Spleen (tissue), 11 donors: ENCODE results near the gene MICAL3. TPM values are rescaled to one million over a fixed set of nuclear protein-coding genes. Genes with fewer than 3 reads are reported as not detected.
A peak's percentile ranks its signal among the peaks of the same experiment; 100 is the strongest.
"Not testable (repeated sequence)": the region's sequence is repeated elsewhere in the genome, so short reads cannot be mapped to it uniquely, and the experiment has no call there.

Source experiments
- DNase-seq: peaks from one replicate; pipeline ENCODE4 v3.0.0-alpha.2; 2020
- H3K27ac ChIP-seq, 8 donors: fragments of 200-600 bp; sonication (generic) in 7 of 8; 1 replicate in 4 of 8; 2 replicates in 4 of 8; pipeline versions ENCODE4 v1.5.0 to v1.8.0; 2016 to 2021; ENCODE audit warnings: inconsistent platforms in 4 of 8, mild to moderate bottlenecking in 4 of 8, moderate library complexity in 1 of 8
- H3K27me3 ChIP-seq, 7 donors: fragments of 200-600 bp; sonication (generic) in 6 of 7; replicated peaks in 1 of 7; 1 replicate in 4 of 7; 2 replicates in 3 of 7; pipeline versions ENCODE4 v1.5.0 to v1.8.0; 2016 to 2021; ENCODE audit warnings: inconsistent platforms in 3 of 7, mild to moderate bottlenecking in 1 of 7
- H3K36me3 ChIP-seq, 6 donors: fragments of 200-600 bp; sonication (generic) in 5 of 6; 1 replicate in 4 of 6; 2 replicates in 2 of 6; pipeline versions ENCODE4 v1.5.0 to v1.8.0; 2016 to 2021; ENCODE audit warnings: inconsistent platforms in 2 of 6
- H3K4me1 ChIP-seq, 6 donors: fragments of 200-600 bp; sonication (generic) in 5 of 6; 1 replicate in 3 of 6; 2 replicates in 3 of 6; pipeline versions ENCODE4 v1.5.0 to v1.8.0; 2016 to 2021; ENCODE audit warnings: inconsistent platforms in 3 of 6
- H3K4me3 ChIP-seq, 8 donors: fragments of 200-600 bp; sonication (generic) in 7 of 8; 1 replicate in 4 of 8; 2 replicates in 4 of 8; pipeline versions ENCODE4 v1.5.0 to v1.8.0; 2016 to 2021; ENCODE audit warnings: inconsistent platforms in 4 of 8, mild to moderate bottlenecking in 4 of 8, moderate library complexity in 2 of 8
- H3K9me3 ChIP-seq, 8 donors: fragments of 200-600 bp; sonication (generic) in 7 of 8; 1 replicate in 4 of 8; 2 replicates in 4 of 8; pipeline versions ENCODE4 v1.5.0 to v1.8.0; 2016 to 2021; ENCODE audit warnings: inconsistent platforms in 4 of 8
- CTCF ChIP-seq, 11 experiments: fragments of 200-600 bp in 7 of 11; fragments of 450-650 bp in 4 of 11; sonication (generic) in 4 of 11; IDR thresholded peaks in 8 of 11; conservative IDR thresholded peaks in 3 of 11; 1 replicate in 7 of 11; 2 replicates in 4 of 11; pipeline versions ENCODE4 v1.4.0 to v1.8.0; 2016 to 2021; ENCODE audit warnings: antibody characterized with exemption in 11 of 11, inconsistent platforms in 4 of 11, mild to moderate bottlenecking in 1 of 11
- POLR2A ChIP-seq, 3 donors: fragments of 450-650 bp; IDR thresholded peaks; one replicate each; pipeline ENCODE4 v1.5.1; 2017; ENCODE audit warnings: antibody characterized with exemption in 3 of 3, mild to moderate bottlenecking in 1 of 3
- POLR2AphosphoS5 ChIP-seq, 3 donors: sonication (generic); formaldehyde crosslinking; IDR thresholded peaks; one replicate each; pipeline ENCODE4 v1.5.1; 2017; ENCODE audit warnings: antibody characterized with exemption in 3 of 3
- WGBS, 5 donors: extraction: QIAGEN DNeasy Blood & Tissue Kit in 3 of 5; methylation state at CpG; one replicate each; pipeline versions ENCODE4 v1.1.5 to v1.1.7; 2013 to 2018; 5-methylcytosine and 5-hydroxymethylcytosine counted together
- intact Hi-C: fragments of 100-400 bp; cut with DNase I; formaldehyde crosslinking; loops from one replicate; pipeline ENCODE4 v1.15.0; 2023; ENCODE audit warnings: low total_unique reads
- polyA plus RNA-seq, 3 donors: library from polyadenylated mRNA; stranded (reverse); fragments of 200-250 nt; gene quantifications; one replicate each; pipeline ENCODE4 v1.2.1, GENCODE V29; 2013
- total RNA-seq, 7 donors: library from RNA; depleted of rRNA in 3 of 7; stranded (reverse); fragments of >200 nt in 3 of 7; fragmentation: NEBNext Ultra II Directional in 4 of 7; extraction: Animal tissue kit (Norgen Biotek cat#: 25700) in 4 of 7; gene quantifications; one replicate each; pipeline versions ENCODE4 v1.1.0 to v1.2.1, GENCODE V29; 2016 to 2021
- donor health status: healthy with polysubstance abuse.
- donor health status: DM: no; HTN: no; CAD: no; lungs with moderate emphysema.
- donor health status: DM: no; HTN: no; CAD: no.
- donor health status: Bipolar disorder and iron deficiency.
- donor health status: healthy.
- donor health status: DM: no; HTN: no; CAD: no.
- donor health status: DM: yes; HTN: yes; CAD: no.

Gene MICAL3
- total and polyA plus RNA-seq, 10 donors = 2.6 to 133 (median 75.2) TPM

GRCh38 chr22:18000441-18001039, 23.8 kb downstream of the MICAL3 start:
- intact Hi-C loops = loop anchor here (10.0 kb wide), 1 partner anchor 64 kb away; no protein-coding TSS in a partner anchor
- Histone ChIP-seq H3K4me1 (peaks cover 16 to 95% (median 75%) of the 10 kb centered on the region in 6 donors), H3K27ac (peak overlapping the region; percentile 81 to 97 (median 94)), H3K4me3 (peak overlapping the region; percentile 65 to 89 (median 82)), H3K9me3 (no peaks in the 10 kb centered on the region), H3K27me3 (peaks cover 0 to 15% (median 0%) of the 10 kb centered on the region in 7 donors), H3K36me3 (no peaks in the 10 kb centered on the region)
- 0 to 4% (median 2%) methylated on average over 26 to 52 of the region's 52 CpGs for WGBS, 5 donors
- TF ChIP-seq POLR2AphosphoS5 (IDR thresholded peaks at IDR 0.05) (peak in 2 of 3 donors; percentile 9 to 19), POLR2A (IDR thresholded peaks at IDR 0.05) (no peak)
- peak; percentile 85 for DNase-seq

- TF ChIP-seq POLR2AphosphoS5 (IDR thresholded peaks at IDR 0.05) = no peak
- no peak for TF ChIP-seq POLR2A (IDR thresholded peaks at IDR 0.05)
- TF ChIP-seq CTCF (IDR thresholded peaks at IDR 0.05 in 8 of 11, conservative IDR thresholded peaks at IDR 0.05 in 3 of 11) = no peak
- intact Hi-C loops = loop anchor here (10.0 kb wide), 1 partner anchor 65 kb away; no protein-coding TSS in a partner anchor
- 44 to 68% (median 58%) methylated on average over 8 of the region's 8 CpGs for WGBS, 5 donors
These were observed 24.5 kb downstream of the MICAL3 start for GRCh38 chr22:17999851-18000250.

GRCh38 chr22:17998913-17999312, 25.4 kb downstream of the MICAL3 start:
- 90 to 98% (median 93%) methylated on average over 6 of the region's 6 CpGs for WGBS, 5 donors
- intact Hi-C loops = no loop called here
- TF ChIP-seq POLR2A (IDR thresholded peaks at IDR 0.05) (no peak), CTCF (IDR thresholded peaks at IDR 0.05 in 8 of 11, conservative IDR thresholded peaks at IDR 0.05 in 3 of 11) (no peak), POLR2AphosphoS5 (IDR thresholded peaks at IDR 0.05) (no peak)
- DNase-seq = no peak
- Histone ChIP-seq H3K9me3 (no peaks in the 10 kb centered on the region), H3K27me3 (peaks cover 0 to 15% (median 0%) of the 10 kb centered on the region in 7 donors), H3K27ac (peak overlapping the region in 4 of 8 donors; percentile 3 to 92 (median 78)), H3K4me3 (peak overlapping the region in 1 of 8 donors; percentile 89), H3K36me3 (no peaks in the 10 kb centered on the region), H3K4me1 (peaks cover 30 to 95% (median 80%) of the 10 kb centered on the region in 6 donors)

More at GRCh38 chr22:17999851-18000250, 24.5 kb downstream of the MICAL3 start:
- Histone ChIP-seq H3K27me3 (peaks cover 0 to 15% (median 0%) of the 10 kb centered on the region in 7 donors), H3K9me3 (no peaks in the 10 kb centered on the region), H3K4me1 (peaks cover 21 to 95% (median 78%) of the 10 kb centered on the region in 6 donors), H3K27ac (peak overlapping the region in 6 of 8 donors; percentile 81 to 97 (median 93)), H3K4me3 (peak overlapping the region; percentile 65 to 89 (median 82)), H3K36me3 (no peaks in the 10 kb centered on the region)
- DNase-seq = no peak

GRCh38 chr22:17997456-17997855, 26.9 kb downstream of the MICAL3 start:
- TF ChIP-seq CTCF (IDR thresholded peaks at IDR 0.05 in 8 of 11, conservative IDR thresholded peaks at IDR 0.05 in 3 of 11) (no peak), POLR2A (IDR thresholded peaks at IDR 0.05) (no peak), POLR2AphosphoS5 (IDR thresholded peaks at IDR 0.05) (no peak)
- peak overlapping the region in 1 of 8 donors; percentile 24 for H3K4me3 ChIP-seq
- H3K27ac ChIP-seq = peak overlapping the region in 7 of 8 donors; percentile 36 to 92 (median 64)
- no peak for DNase-seq
- intact Hi-C loops = no loop called here
- no peaks in the 10 kb centered on the region for H3K9me3 ChIP-seq
- no peaks in the 10 kb centered on the region for H3K36me3 ChIP-seq
- WGBS, 5 donors = 61 to 75% (median 63%) methylated on average over 5 of the region's 5 CpGs
- H3K27me3 ChIP-seq = peaks cover 0 to 15% (median 0%) of the 10 kb centered on the region in 7 donors
- H3K4me1 ChIP-seq = peaks cover 35 to 95% (median 84%) of the 10 kb centered on the region in 6 donors

- H3K27me3 ChIP-seq, DNase-seq, intact Hi-C loops, H3K36me3 ChIP-seq, H3K9me3 ChIP-seq, H3K4me3 ChIP-seq: not testable (repeated sequence)
- 86 to 94% (median 87%) methylated on average over 6 of the region's 6 CpGs for WGBS, 5 donors
- peaks cover 41 to 99% (median 90%) of the 10 kb centered on the region in 6 donors for H3K4me1 ChIP-seq
- H3K27ac ChIP-seq = peak overlapping the region in 4 of 8 donors; percentile 3 to 92 (median 70)
These were observed 29.1 kb downstream of the MICAL3 start for GRCh38 chr22:17995256-17995655.
